Neural cell (in vitro differentiated cells): Measurements from ENCODE around the gene BARHL2. TPM values are rescaled to one million over a fixed set of nuclear protein-coding genes. Genes with fewer than 3 reads are reported as not detected.

Source experiments
- H2AFZ ChIP-seq: fragments of 200-600, 300-800 bp; sonication (generic), shearing (Covaris generic); 2 replicates; pipeline ENCODE4 v1.6.0; 2014; ENCODE audit warnings: low read depth, mild to moderate bottlenecking, antibody characterized with exemption, low read length, moderate library complexity
- H3F3A ChIP-seq: fragments of 200-600 bp; shearing (Covaris generic); 2 replicates; pipeline ENCODE4 v1.6.1; 2016; ENCODE audit warnings: mild to moderate bottlenecking, moderate library complexity, mixed read lengths, antibody characterized with exemption, low read length; ENCODE audit not compliant: insufficient read depth, poor library complexity, severe bottlenecking
- H3K27ac ChIP-seq: fragments of 200-600, 300-800 bp; sonication (generic), shearing (Covaris generic); 2 replicates; pipeline ENCODE4 v1.5.1; 2014; ENCODE audit warnings: mild to moderate bottlenecking, low read length, moderate library complexity
- H3K27me3 ChIP-seq: fragments of 300-800, 200-600 bp; sonication (generic), shearing (Covaris generic); 2 replicates; pipeline ENCODE4 v1.6.0; 2014; ENCODE audit warnings: mild to moderate bottlenecking, low read depth, low read length, moderate library complexity; ENCODE audit not compliant: insufficient read depth
- H3K36me3 ChIP-seq: fragments of 300-800, 200-600 bp; sonication (generic), shearing (Covaris generic); 2 replicates; pipeline ENCODE4 v1.5.1; 2014; ENCODE audit warnings: mild to moderate bottlenecking, antibody characterized with exemption, low read length, moderate library complexity; ENCODE audit not compliant: insufficient read depth
- H3K4me2 ChIP-seq: fragments of 300-800, 200-600 bp; sonication (generic), shearing (Covaris generic); 2 replicates; pipeline ENCODE4 v1.6.0; 2014; ENCODE audit warnings: mild to moderate bottlenecking, low read length
- H3K4me3 ChIP-seq: fragments of 300-800, 200-600 bp; sonication (generic), shearing (Covaris generic); 2 replicates; pipeline ENCODE4 v1.5.1; 2014; ENCODE audit warnings: mild to moderate bottlenecking, low read length, moderate library complexity
- H3K79me2 ChIP-seq: fragments of 200-600 bp; shearing (Covaris generic); replicated peaks from 2 replicates; pipeline ENCODE4 v1.6.0; 2014; ENCODE audit warnings: mild to moderate bottlenecking, low read length, moderate library complexity; ENCODE audit not compliant: insufficient read depth
- H3K9ac ChIP-seq: fragments of 300-800, 200-600 bp; sonication (generic), shearing (Covaris generic); 2 replicates; pipeline ENCODE4 v1.6.1; 2016; ENCODE audit warnings: mild to moderate bottlenecking, low read length, mixed read lengths
- H3K9me2 ChIP-seq: fragments of 200-600 bp; shearing (Covaris generic); 2 replicates; pipeline ENCODE4 v1.6.1; 2016; ENCODE audit warnings: mild to moderate bottlenecking, low read length, mixed read lengths; ENCODE audit not compliant: insufficient read depth
- H3K9me3 ChIP-seq: fragments of 200-600, 300-800 bp; sonication (generic), shearing (Covaris generic); 2 replicates; pipeline ENCODE4 v1.6.1; 2016; ENCODE audit warnings: mild to moderate bottlenecking, mixed run types, low read length, moderate library complexity, mixed read lengths
- H4K20me1 ChIP-seq: fragments of 200-600 bp; shearing (Covaris generic); 2 replicates; pipeline ENCODE4 v1.6.1; 2016; ENCODE audit warnings: mild to moderate bottlenecking, mixed run types; ENCODE audit not compliant: insufficient read depth
- EP300 ChIP-seq: fragments of 450-650 bp; conservative IDR thresholded peaks from 2 replicates; pipeline ENCODE4 v1.6.1; 2014; ENCODE audit warnings: antibody characterized with exemption, mild to moderate bottlenecking, moderate library complexity; ENCODE audit not compliant: poor library complexity, severe bottlenecking
- EZH2 ChIP-seq: fragments of 200-600, 300-800 bp; shearing (Covaris generic), sonication (generic); IDR thresholded peaks from 2 replicates; pipeline ENCODE4 v1.6.1; 2014; ENCODE audit warnings: antibody characterized with exemption, low read length, borderline replicate concordance, mild to moderate bottlenecking; ENCODE audit not compliant: insufficient read depth, poor library complexity, severe bottlenecking
- MXI1 ChIP-seq: fragments of 450-650 bp; conservative IDR thresholded peaks from 2 replicates; pipeline ENCODE4 v1.6.1; 2014; ENCODE audit warnings: antibody characterized with exemption, mild to moderate bottlenecking; ENCODE audit not compliant: poor library complexity, severe bottlenecking
- POLR2AphosphoS5 ChIP-seq: IDR thresholded peaks from 2 replicates; pipeline ENCODE4 v1.6.1; 2012
- RAD21 ChIP-seq: fragments of 450-650 bp; conservative IDR thresholded peaks from 2 replicates; pipeline ENCODE4 v1.6.1; 2014; ENCODE audit warnings: antibody characterized with exemption, mild to moderate bottlenecking, moderate library complexity
- SMC3 ChIP-seq: fragments of 450-650 bp; conservative IDR thresholded peaks from 2 replicates; pipeline ENCODE4 v1.6.1; 2014; ENCODE audit warnings: antibody characterized with exemption, mild to moderate bottlenecking, moderate library complexity; ENCODE audit not compliant: poor library complexity
- TAF1 ChIP-seq: IDR thresholded peaks from 2 replicates; pipeline ENCODE4 v1.6.1; 2012; ENCODE audit warnings: low read depth
- polyA plus RNA-seq: library from polyadenylated mRNA; depleted of rRNA; stranded (reverse); fragments of >200 nt; gene quantifications from 2 replicates; pipeline ENCODE4 v1.2.3, GENCODE V29; 2014
- TF ChIP-seq, protein P1 (sequence below): IDR thresholded peaks from 2 replicates; pipeline ENCODE4 v1.6.1; 2012; ENCODE audit warnings: borderline replicate concordance
- TF ChIP-seq, protein P2 (sequence below): fragments of 450-650 bp; IDR thresholded peaks from 2 replicates; pipeline ENCODE4 v1.5.1; 2014; ENCODE audit warnings: antibody characterized with exemption, mild to moderate bottlenecking, moderate library complexity; ENCODE audit not compliant: poor library complexity, severe bottlenecking

Gene BARHL2
- polyA plus RNA-seq, 1 donor from 2014 or later, result not detected

DNA sequence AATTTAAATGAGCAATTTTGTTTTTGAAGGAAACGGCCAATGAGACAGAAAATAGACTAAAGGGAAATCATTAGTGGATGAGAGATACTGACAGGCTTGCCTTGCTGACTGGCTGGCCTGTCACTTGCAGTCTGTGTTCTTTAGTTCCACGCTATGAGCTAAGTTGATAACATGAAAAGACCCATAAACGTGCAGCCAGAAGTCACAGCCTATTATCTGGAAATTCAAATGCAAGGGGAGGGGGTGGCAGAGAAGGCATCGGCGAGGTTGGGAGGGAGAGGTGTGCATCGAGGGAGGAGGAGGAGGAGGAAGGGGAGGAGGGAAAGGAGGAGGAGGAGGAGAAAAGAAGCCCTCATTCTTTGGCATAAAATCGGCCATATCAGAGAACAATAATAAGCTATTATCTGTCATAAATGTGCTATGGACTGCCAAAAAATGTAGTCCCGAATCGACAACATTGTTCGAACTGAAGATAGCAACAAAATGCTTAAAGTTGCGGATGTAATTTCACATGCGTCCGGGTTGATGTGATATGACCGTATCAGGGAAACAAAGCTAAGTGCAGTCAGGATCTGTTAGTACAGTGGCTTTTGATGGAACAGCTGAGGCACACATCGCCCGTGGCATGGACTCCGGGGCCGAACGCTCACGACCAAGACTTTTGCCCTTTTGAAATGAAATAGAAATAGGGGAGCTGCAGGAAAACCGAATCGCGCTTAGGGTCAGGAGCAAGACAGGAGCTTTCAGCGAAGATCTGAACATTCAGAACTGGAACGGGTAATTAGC, 11.6 kb upstream of the BARHL2 start:
- no peak overlapping the region for H2AFZ ChIP-seq
- no peak overlapping the region for H3K4me3 ChIP-seq
- H3F3A ChIP-seq, result no peaks in the 10 kb centered on the region
- TF ChIP-seq POLR2AphosphoS5 (peak; percentile 34), MXI1 (no peak)
- no peak overlapping the region for H3K4me2 ChIP-seq
- peaks cover 100% of the 10 kb centered on the region for H3K27me3 ChIP-seq
- no peak overlapping the region for H3K9ac ChIP-seq
- no peaks in the 10 kb centered on the region for H3K36me3 ChIP-seq
- no peaks in the 10 kb centered on the region for H3K9me2 ChIP-seq
- no peaks in the 10 kb centered on the region for H4K20me1 ChIP-seq
- H3K79me2 ChIP-seq, result no peaks in the 10 kb centered on the region
- H3K27ac ChIP-seq, result no peak overlapping the region
- H3K9me3 ChIP-seq, result no peaks in the 10 kb centered on the region

DNA sequence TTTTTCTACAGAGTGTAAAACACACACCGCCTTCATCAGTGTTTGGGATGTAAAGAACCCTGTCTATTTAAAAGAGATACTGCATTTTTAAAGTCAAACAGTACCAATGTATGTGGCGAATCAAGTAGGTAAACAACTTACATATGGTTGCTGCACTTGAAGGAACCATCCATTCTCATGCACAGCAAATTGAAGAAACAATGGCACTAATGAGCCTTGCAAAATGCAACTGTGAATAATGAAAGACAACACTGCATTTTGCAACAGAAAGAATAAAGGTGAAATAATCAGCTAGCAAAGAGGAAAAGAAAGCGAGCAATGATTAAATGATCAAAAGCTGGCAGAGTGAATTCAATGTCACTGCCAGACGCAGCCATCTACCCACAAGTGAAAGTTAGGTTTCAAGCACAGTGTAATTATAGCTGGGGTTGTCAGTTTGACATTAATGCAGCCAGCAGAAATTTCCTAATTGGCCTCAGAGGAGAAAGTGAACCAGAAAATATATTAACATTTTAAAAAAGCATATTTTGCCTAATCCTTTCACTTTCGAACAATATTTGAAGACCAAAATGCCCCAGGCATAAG, 10.9 kb upstream of the BARHL2 start:
- Histone ChIP-seq H3K36me3 (no peaks in the 10 kb centered on the region), H3K79me2 (no peaks in the 10 kb centered on the region), H3K9me3 (no peaks in the 10 kb centered on the region), H3K27ac (no peak overlapping the region), H3K27me3 (peaks cover 100% of the 10 kb centered on the region), H3K4me2 (no peak overlapping the region), H3K4me3 (no peak overlapping the region), H4K20me1 (no peaks in the 10 kb centered on the region), H3K9me2 (no peaks in the 10 kb centered on the region), H3F3A (no peaks in the 10 kb centered on the region), H2AFZ (no peak overlapping the region), H3K9ac (no peak overlapping the region)
- TF ChIP-seq MXI1, result no peak
- peak; percentile 6 for TF ChIP-seq POLR2AphosphoS5

DNA sequence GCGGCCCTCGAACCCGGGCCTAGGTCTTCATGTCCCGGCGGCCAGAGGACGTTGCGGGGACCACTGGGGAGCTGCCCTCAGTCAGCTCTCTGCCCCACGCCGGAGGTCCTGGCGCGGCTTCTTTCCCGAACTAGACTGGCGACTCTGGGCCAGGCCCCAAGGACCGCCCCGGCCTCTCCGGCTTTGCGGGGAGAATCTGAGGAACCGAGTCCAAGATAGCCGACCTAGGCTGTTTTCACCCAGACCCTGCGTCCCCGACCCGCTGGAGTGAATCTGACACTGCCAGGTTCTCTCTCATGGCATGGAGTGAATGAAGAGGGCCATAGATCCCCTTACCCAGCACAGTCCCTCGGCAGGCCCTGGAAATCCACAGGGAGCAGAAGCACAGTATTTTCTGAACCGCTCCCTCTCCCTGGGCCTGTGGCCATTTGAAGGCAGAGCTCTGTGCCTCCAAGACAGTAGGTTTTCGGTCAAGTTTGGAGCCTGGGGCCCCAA, 9.9 kb upstream of the BARHL2 start:
- Histone ChIP-seq H3K9me3 (no peaks in the 10 kb centered on the region), H3F3A (no peaks in the 10 kb centered on the region), H3K9ac (no peak overlapping the region), H3K4me2 (no peak overlapping the region), H2AFZ (no peak overlapping the region), H3K4me3 (no peak overlapping the region), H3K27ac (no peak overlapping the region), H3K36me3 (no peaks in the 10 kb centered on the region), H3K9me2 (no peaks in the 10 kb centered on the region), H3K79me2 (no peaks in the 10 kb centered on the region), H4K20me1 (no peaks in the 10 kb centered on the region), H3K27me3 (peaks cover 100% of the 10 kb centered on the region)
- TF ChIP-seq POLR2AphosphoS5 (no peak), EZH2 (peak; percentile 91), MXI1 (no peak), SMC3 (no peak)

DNA sequence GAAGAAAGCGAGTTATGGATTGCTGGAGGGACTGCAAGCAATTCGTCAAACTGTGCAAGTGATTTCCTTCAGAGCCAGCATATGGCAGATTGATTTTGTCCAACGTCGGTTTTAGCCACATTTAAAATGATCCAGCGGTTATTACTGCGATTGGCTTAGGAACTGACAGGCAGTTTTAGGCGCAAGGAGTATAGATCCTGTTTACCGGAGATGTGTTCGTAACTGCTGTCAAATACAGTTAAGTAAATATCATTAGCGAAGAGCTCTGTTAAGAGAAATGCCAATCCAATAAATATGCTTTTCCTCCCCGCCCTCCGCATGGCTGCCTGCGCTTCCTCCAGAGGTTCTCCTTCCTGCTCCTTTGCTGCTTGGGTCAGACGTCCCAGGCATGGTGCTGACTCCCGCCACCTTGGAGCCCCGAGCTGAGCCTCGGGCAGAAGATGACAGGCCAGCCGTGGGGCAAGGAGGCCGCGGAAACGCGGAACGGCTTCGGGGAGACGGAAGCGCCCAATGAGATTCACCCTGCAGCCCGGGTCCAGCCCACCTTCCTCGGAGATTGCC, 9.4 kb upstream of the BARHL2 start:
- Histone ChIP-seq H3K9me2 (no peaks in the 10 kb centered on the region), H2AFZ (no peak overlapping the region), H3K9me3 (no peaks in the 10 kb centered on the region), H3K27ac (no peak overlapping the region), H3K27me3 (peaks cover 100% of the 10 kb centered on the region), H3K79me2 (no peaks in the 10 kb centered on the region), H3K4me3 (no peak overlapping the region), H3F3A (no peaks in the 10 kb centered on the region), H3K4me2 (no peak overlapping the region), H3K9ac (no peak overlapping the region), H4K20me1 (no peaks in the 10 kb centered on the region), H3K36me3 (no peaks in the 10 kb centered on the region)
- TF ChIP-seq SMC3 (no peak), TAF1 (no peak), POLR2AphosphoS5 (no peak), RAD21 (no peak), MXI1 (no peak), EP300 (no peak), EZH2 (no peak)
- TF ChIP-seq, protein P1, sequence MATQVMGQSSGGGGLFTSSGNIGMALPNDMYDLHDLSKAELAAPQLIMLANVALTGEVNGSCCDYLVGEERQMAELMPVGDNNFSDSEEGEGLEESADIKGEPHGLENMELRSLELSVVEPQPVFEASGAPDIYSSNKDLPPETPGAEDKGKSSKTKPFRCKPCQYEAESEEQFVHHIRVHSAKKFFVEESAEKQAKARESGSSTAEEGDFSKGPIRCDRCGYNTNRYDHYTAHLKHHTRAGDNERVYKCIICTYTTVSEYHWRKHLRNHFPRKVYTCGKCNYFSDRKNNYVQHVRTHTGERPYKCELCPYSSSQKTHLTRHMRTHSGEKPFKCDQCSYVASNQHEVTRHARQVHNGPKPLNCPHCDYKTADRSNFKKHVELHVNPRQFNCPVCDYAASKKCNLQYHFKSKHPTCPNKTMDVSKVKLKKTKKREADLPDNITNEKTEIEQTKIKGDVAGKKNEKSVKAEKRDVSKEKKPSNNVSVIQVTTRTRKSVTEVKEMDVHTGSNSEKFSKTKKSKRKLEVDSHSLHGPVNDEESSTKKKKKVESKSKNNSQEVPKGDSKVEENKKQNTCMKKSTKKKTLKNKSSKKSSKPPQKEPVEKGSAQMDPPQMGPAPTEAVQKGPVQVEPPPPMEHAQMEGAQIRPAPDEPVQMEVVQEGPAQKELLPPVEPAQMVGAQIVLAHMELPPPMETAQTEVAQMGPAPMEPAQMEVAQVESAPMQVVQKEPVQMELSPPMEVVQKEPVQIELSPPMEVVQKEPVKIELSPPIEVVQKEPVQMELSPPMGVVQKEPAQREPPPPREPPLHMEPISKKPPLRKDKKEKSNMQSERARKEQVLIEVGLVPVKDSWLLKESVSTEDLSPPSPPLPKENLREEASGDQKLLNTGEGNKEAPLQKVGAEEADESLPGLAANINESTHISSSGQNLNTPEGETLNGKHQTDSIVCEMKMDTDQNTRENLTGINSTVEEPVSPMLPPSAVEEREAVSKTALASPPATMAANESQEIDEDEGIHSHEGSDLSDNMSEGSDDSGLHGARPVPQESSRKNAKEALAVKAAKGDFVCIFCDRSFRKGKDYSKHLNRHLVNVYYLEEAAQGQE, result no peak
- TF ChIP-seq, protein P2, sequence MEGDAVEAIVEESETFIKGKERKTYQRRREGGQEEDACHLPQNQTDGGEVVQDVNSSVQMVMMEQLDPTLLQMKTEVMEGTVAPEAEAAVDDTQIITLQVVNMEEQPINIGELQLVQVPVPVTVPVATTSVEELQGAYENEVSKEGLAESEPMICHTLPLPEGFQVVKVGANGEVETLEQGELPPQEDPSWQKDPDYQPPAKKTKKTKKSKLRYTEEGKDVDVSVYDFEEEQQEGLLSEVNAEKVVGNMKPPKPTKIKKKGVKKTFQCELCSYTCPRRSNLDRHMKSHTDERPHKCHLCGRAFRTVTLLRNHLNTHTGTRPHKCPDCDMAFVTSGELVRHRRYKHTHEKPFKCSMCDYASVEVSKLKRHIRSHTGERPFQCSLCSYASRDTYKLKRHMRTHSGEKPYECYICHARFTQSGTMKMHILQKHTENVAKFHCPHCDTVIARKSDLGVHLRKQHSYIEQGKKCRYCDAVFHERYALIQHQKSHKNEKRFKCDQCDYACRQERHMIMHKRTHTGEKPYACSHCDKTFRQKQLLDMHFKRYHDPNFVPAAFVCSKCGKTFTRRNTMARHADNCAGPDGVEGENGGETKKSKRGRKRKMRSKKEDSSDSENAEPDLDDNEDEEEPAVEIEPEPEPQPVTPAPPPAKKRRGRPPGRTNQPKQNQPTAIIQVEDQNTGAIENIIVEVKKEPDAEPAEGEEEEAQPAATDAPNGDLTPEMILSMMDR, result no peak
